Liver (tissue), 9 donors: ENCODE results near the gene FAM151A. TPM values are rescaled to one million over a fixed set of nuclear protein-coding genes. Genes with fewer than 3 reads are reported as not detected.

Source experiments
- DNase-seq: peaks from one replicate; pipeline ENCODE4 v3.0.0-alpha.2; 2017; ENCODE audit warnings: low spot score
- H3K27ac ChIP-seq, 2 donors: one replicate each; pipeline ENCODE4 v1.7.0; 2013; ENCODE audit warnings: inconsistent platforms in 2 of 2, low read length in 2 of 2, control low read depth in 1 of 2, low read depth in 1 of 2, mild to moderate bottlenecking in 1 of 2
- H3K27me3 ChIP-seq, 4 donors: one replicate each; pipeline versions ENCODE4 v1.6.1 to v1.7.0; 2013; ENCODE audit warnings: low read length in 3 of 4, inconsistent platforms in 1 of 4, mild to moderate bottlenecking in 1 of 4, moderate library complexity in 1 of 4; ENCODE audit not compliant: control insufficient read depth in 4 of 4, insufficient read depth in 4 of 4
- H3K36me3 ChIP-seq, 4 donors: one replicate each; pipeline versions ENCODE4 v1.6.1 to v1.7.0; 2013; ENCODE audit warnings: low read length in 3 of 4, mild to moderate bottlenecking in 3 of 4, low read depth in 1 of 4, moderate library complexity in 1 of 4; ENCODE audit not compliant: control insufficient read depth in 4 of 4, insufficient read depth in 3 of 4
- H3K4me1 ChIP-seq, 4 donors: one replicate each; pipeline versions ENCODE4 v1.6.1 to v1.7.0; 2013; ENCODE audit warnings: low read length in 3 of 4, mild to moderate bottlenecking in 3 of 4, moderate library complexity in 1 of 4; ENCODE audit not compliant: control insufficient read depth in 4 of 4, insufficient read depth in 4 of 4
- H3K4me3 ChIP-seq, 3 donors: one replicate each; pipeline versions ENCODE4 v1.6.1 to v1.7.0; 2013; ENCODE audit warnings: low read length in 3 of 3, control low read depth in 1 of 3, low read depth in 1 of 3, mild to moderate bottlenecking in 1 of 3
- H3K9ac ChIP-seq, 2 donors: one replicate each; pipeline ENCODE4 v1.7.0; 2013; ENCODE audit warnings: low read length in 2 of 2, mild to moderate bottlenecking in 2 of 2, moderate library complexity in 2 of 2, control low read depth in 1 of 2, low read depth in 1 of 2
- H3K9me3 ChIP-seq, 4 donors: one replicate each; pipeline versions ENCODE4 v1.6.1 to v1.7.0; 2013; ENCODE audit warnings: low read length in 3 of 4; ENCODE audit not compliant: control insufficient read depth in 4 of 4
- HNF4A ChIP-seq, 2 donors: conservative IDR thresholded peaks; 2 replicates each; pipeline ENCODE4 v1.6.1; 2016; ENCODE audit warnings: antibody characterized with exemption in 2 of 2, mild to moderate bottlenecking in 2 of 2
- WGBS: extraction: QIAGEN DNeasy Blood & Tissue Kit; methylation state at CpG from one replicate; pipeline ENCODE4 v1.1.7; 2013; 5-methylcytosine and 5-hydroxymethylcytosine counted together
- polyA plus RNA-seq, 2 donors: library from polyadenylated mRNA; stranded (reverse) in 1 of 2; unstranded in 1 of 2; fragments of 200-250 nt in 1 of 2; fragments of >200 nt in 1 of 2; fragmentation: Nextera tagmentation in 1 of 2; extraction: Ambion mirVana in 1 of 2; gene quantifications; one replicate each; pipeline versions ENCODE4 v1.2.1 to v1.2.3, GENCODE V29; 2013 to 2015
- total RNA-seq, 2 donors: library from RNA; depleted of rRNA; stranded (reverse); fragments of >200 nt; gene quantifications; one replicate each; pipeline ENCODE4 v1.2.3, GENCODE V29; 2014
- donor health status: healthy.
- donor health status: healthy.
- donor health status: healthy.
- donor health status: healthy.
- donor health status: healthy.

FAM151A gene
- total and polyA plus RNA-seq, 4 donors, result 1.5 to 25.1 (median 4.7) TPM

GRCh38 chr1:54559771-54560231 lies 63.5 kb downstream of the FAM151A start:
- H3K36me3 ChIP-seq, result no peaks in the 10 kb centered on the region
- peaks cover 0 to 6% (median 4%) of the 10 kb centered on the region in 4 donors for H3K4me1 ChIP-seq
- no peak for DNase-seq
- WGBS, result 62% methylated on average over 3 of the region's 3 CpGs
- H3K27me3 ChIP-seq, result no peaks in the 10 kb centered on the region
- TF ChIP-seq HNF4A (conservative IDR thresholded peaks at IDR 0.05), result no peak
- peaks cover 0 to 2% (median 0%) of the 10 kb centered on the region in 4 donors for H3K9me3 ChIP-seq
- H3K4me3 ChIP-seq, result no peak overlapping the region
- no peak overlapping the region for H3K27ac ChIP-seq
- no peak overlapping the region for H3K9ac ChIP-seq

Other genes starting within 250 kb of the FAM151A start
- 10 to 100 TPM in 1 of 2 donors, 1 to 10 TPM in 1; 7.7 to 24.7 TPM for gene SSBP3, start 217.1 kb downstream of the FAM151A start, total RNA-seq
- gene SSBP3, start 217.1 kb downstream of the FAM151A start, polyA plus RNA-seq, result 10 to 100 TPM; 16.5 to 18.0 TPM
- 1 to 10 TPM in 1 of 2 donors, under 1 TPM in 1; 0.84 to 1.1 TPM for gene ACOT11, start 75.3 kb downstream of the FAM151A start, total RNA-seq
- under 1 TPM; 0.13 to 0.17 TPM for gene ACOT11, start 75.3 kb downstream of the FAM151A start, polyA plus RNA-seq
- 1 to 10 TPM in 1 of 2 donors, under 1 TPM in 1; 0.51 to 2.8 TPM for gene MROH7, start 18.3 kb upstream of the FAM151A start, total RNA-seq
- gene MROH7, start 18.3 kb upstream of the FAM151A start, polyA plus RNA-seq, result under 1 TPM; 0.07 to 0.64 TPM
- gene TTC4, start 92.3 kb upstream of the FAM151A start, total RNA-seq, result 10 to 100 TPM in 1 of 2 donors, 1 to 10 TPM in 1; 9.0 to 10.9 TPM
- 1 to 10 TPM; 6.9 to 7.2 TPM for gene TTC4, start 92.3 kb upstream of the FAM151A start, polyA plus RNA-seq
- 1 to 10 TPM; 3.1 to 3.4 TPM for gene PARS2, start 141.0 kb upstream of the FAM151A start, total RNA-seq
- gene PARS2, start 141.0 kb upstream of the FAM151A start, polyA plus RNA-seq, result 1 to 10 TPM; 2.1 to 4.1 TPM
- 1 to 10 TPM; 2.2 to 3.5 TPM for gene TTC22, start 177.8 kb upstream of the FAM151A start, total RNA-seq
- gene TTC22, start 177.8 kb upstream of the FAM151A start, polyA plus RNA-seq, result 1 to 10 TPM in 1 of 2 donors, under 1 TPM in 1; 0.96 to 2.5 TPM